K562 treated with DMSO at 1 percent for 4 hours (cell line): ENCODE data around the gene CP. TPM values are rescaled to one million over a fixed set of nuclear protein-coding genes. Genes with fewer than 3 reads are reported as not detected.

ENCODE experiments used
- total RNA-seq: library from RNA; unstranded; fragments of 300-600 nt; gene quantifications from 2 replicates; pipeline ENCODE4 v1.2.3, GENCODE V29; 2022; ENCODE audit not compliant: insufficient read depth

CP gene
- not detected in 2 replicates for total RNA-seq

DNA sequence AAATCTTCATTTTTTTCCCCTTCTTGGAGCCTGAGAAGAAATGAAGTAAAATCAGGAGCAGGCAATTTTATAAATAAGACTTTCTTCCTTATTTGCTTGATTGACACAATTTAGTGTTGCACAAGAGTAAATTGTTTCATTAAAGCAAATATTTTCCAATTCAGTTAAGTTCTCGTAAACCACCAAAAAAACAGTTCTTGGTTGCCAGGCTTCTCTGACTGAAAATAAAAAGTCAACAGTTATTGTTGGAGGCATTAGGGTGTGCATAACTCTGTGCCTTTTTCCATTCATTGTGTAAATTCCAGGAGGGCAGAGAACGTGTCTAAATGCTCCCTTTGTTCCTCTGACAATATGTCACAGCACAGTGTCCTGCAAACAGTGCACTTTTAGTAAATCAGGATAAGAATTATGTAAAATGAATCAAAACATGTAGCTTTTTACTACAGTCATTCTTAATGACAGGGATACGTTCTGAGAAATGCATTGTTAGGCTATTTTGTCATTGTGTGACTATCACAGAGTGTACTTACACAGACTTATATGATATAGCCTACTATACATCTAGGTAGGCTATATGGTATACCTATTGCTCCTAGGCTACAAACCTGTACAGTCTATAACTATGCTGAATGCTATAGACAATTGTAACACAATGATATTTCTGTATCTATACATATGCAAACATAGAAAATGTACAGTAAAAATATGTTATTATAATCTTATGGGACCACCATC, at the start of gene CP:
Gene CP, minus strand, starts transcription at position 47 of the 735 bp plus-strand sequence. Its CDS starts 37 bp downstream, at position 10.

DNA sequence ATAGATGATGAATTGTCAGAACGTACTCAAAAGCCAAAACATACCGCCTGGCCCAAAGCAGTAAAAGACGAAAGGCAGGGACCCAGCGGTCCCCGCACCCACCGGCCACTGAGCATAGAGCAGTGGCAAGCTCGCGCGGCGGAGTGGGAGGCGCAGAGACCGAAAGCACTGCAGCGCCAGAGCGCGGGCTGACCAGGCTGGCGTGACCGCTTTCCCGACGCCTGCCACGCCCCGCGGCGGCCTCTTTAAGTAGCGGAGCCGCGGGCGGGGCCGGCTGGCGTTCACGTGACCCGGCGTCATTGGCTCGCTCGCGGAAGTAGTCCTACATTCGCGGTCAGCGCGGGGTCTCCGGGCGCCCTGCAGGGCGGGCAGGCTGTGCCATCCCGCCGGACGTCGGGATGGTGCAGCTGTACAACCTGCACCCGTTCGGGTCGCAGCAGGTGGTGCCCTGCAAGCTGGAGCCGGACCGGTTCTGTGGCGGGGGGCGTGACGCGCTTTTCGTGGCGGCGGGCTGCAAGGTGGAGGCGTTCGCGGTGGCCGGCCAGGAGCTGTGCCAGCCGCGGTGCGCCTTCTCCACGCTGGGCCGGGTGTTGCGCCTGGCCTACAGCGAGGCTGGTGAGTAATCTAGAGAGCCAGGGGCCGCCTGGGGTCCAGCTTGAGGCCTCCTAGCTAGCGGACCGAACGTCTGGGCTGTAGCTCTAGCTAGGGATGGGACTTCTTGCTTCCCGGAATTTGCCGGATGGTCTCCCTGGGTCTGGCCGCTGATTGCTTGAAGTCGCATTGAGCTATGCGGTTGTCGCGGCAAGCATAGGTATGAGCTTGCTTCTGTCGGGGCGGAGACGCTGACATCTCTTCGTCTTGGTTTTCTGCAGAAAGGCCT, 92.1 kb downstream of the CP start, which contains the start of gene HPS3:
Gene HPS3, plus strand, starts transcription at position 313 of the 880 bp plus-strand sequence. Its CDS starts 86 bp downstream, at position 399.

Other genes starting within 250 kb of the CP start
- gene GYG1, start 230.3 kb downstream of the CP start, total RNA-seq = 10.1 and 10.3 TPM in 2 replicates
- 32.4 and 44.0 TPM in 2 replicates for gene HLTF, start 135.3 kb downstream of the CP start, total RNA-seq
- 6.1 and 11.3 TPM in 2 replicates for gene HPS3, start 92.2 kb downstream of the CP start, total RNA-seq
- gene TM4SF18, start 111.8 kb upstream of the CP start, total RNA-seq = not detected in 2 replicates
- gene TM4SF1, start 155.8 kb upstream of the CP start, total RNA-seq = not detected in 2 replicates